HG03469 (cell line): ENCODE data around the gene ZNF524.
"Not testable (repeated sequence)": the region's sequence is repeated elsewhere in the genome, so short reads cannot be mapped to it uniquely, and the experiment has no call there.

Experiments
- ATAC-seq: cut with Tn5 transposase; IDR thresholded peaks from one replicate; pipeline ENCODE4 v1.9.1; 2021; ENCODE audit warnings: mild to moderate bottlenecking, moderate library complexity, moderate number of reproducible peaks; ENCODE audit not compliant: unreplicated experiment

The ZNF524 gene, protein sequence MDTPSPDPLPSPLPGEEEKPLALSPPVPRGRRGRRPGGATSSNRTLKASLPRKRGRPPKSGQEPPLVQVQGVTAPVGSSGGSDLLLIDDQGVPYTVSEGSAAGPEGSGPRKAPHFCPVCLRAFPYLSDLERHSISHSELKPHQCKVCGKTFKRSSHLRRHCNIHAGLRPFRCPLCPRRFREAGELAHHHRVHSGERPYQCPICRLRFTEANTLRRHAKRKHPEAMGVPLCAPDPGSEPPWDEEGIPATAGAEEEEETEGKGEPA

GRCh38 chr19:55599842-55600661 lies at the start of gene ZNF524:
Gene ZNF524, plus strand, starts transcription at chr19:55600288. Its CDS starts 1,825 bp downstream, at chr19:55602113.
- ATAC-seq = no peak

GRCh38 chr19:55550321-55550650 lies 49.8 kb upstream of the ZNF524 start:
- ATAC-seq = no peak

DNA sequence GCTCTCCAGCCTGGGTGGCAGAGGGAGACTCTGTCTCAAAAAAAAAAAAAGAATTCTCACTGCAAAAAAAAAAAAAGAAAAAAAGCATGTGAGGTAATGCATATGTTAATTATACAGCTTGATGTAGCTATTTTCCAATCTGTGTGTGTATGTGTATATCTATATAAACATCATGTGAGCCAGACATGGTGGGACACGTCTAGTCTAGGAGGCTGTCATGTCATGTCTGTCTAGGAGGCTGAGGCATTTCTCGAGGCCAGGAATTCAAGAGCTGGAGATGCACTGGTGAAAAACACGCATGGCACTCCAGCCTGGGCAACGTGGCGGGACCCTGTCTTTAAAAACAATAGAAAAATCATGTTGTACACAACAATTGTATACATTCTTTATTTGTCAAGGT lies 47.9 kb upstream of the ZNF524 start:
- ATAC-seq = no peak

DNA sequence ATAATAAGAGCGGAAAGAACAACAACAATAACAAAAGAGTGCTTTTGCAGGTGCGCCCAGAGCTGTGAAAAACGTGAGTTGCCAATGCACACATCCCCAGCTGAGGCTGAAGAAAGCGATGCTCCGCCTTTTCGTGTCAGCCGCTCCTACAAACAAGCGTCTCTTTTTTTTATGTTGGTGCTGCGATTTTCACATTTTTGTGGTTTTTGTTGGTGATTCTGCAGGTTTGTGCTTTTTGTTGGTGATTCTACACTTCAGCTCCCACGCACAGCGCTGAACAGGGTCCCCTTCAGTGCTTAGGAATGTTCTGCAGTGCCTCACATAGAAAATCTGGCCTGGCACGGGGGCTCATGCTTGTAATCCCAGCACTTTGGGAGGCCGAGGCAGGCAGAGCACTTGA lies 47.5 kb upstream of the ZNF524 start:
- no peak for ATAC-seq

GRCh38 chr19:55553217-55554182 lies 46.6 kb upstream of the ZNF524 start:
- no peak for ATAC-seq

DNA sequence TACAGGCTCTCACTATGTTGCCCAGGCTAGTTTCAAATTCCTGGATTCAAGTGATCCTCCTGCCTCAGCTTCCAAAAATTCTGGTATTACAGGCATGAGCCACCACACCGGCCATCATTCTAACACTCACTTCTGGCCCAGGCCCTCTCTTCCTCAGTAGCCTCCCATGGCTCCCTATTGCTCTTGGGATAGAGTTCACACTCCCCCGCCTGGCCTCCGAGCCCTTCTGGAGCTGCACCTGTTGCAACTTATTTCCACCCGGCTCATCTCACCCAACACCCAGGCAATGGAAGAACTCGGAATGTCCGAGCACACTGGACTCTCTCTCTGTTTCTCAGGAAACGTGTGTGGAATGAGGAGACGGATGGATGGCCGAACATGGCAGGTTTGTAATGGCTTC lies 45.8 kb upstream of the ZNF524 start:
- ATAC-seq = no peak

- ATAC-seq = no peak
Observed at GRCh38 chr19:55554741-55555152, 45.3 kb upstream of the ZNF524 start.

GRCh38 chr19:55559684-55560083 lies 40.4 kb upstream of the ZNF524 start:
- no peak for ATAC-seq

DNA sequence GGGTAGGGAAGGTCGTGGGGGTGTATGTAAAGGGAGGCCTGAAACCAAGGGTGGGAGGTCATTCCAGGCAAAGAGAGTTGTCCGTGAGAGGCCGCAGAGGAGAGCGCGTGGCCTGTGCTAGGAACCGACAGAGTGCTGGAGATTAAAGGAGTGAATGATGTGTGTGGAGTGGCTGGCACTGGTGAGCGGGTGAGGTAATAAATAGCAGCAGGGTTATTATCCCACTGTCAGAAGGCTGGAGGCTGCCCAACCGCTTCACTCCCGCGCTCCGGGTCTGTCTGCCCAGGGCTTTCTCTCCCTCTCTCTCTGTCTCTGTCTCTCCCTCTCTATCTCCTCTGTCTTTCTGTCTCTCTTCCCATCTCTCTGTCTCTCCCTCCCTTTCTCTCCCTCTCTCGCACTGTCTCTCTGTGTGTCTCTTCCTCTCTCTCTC lies 36.8 kb upstream of the ZNF524 start:
- no peak for ATAC-seq

- ATAC-seq = no peak
Observed at GRCh38 chr19:55566823-55567222, 33.3 kb upstream of the ZNF524 start.

DNA sequence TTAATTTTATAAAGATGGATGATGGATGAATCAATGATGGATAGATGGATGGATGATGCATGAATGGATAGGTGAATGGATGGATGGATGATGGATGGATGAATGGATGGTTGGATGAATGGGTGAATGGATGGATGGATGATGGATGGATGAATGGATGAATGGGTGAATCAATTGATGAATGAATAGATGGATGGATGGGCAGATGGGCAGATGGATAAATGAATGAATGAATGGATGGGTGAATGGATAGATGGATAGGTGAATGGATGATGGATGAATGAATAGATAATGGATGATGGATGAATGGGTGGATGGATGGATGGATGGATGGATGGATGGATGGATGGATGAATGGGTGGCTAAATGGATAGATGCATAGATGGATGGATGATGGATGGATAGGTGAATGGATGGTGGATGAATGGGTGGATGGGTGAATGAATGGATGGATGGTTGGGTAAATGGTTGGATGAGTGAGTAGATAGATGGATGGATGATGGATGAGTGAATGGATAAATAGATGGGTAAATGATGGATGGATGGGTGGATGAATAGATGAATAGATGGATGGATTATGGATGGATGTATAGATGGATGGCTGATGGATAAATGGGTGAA lies 32.3 kb upstream of the ZNF524 start:
- no peak for ATAC-seq

- not testable (repeated sequence) for ATAC-seq
Observed at GRCh38 chr19:55569477-55569876, 30.6 kb upstream of the ZNF524 start.

DNA sequence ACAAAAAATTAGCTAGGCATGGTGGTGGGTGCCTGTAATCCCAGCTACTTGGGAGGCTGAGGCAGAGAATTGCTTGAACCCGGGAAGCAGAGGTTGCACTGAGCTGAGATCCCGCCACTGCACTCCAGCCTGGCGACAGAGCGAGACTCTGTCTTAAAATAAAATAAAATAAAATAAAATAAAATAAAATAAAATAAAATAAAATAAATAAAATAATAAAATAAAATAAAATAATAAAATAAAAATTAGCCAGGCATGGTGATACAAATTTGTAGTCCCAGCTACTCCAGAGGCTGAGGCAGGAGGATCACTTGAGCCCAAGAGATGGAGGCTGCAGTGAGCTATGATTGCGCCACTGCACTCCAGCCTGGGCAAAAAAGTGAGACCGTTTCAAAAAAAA lies 26.2 kb upstream of the ZNF524 start:
- not testable (repeated sequence) for ATAC-seq

DNA sequence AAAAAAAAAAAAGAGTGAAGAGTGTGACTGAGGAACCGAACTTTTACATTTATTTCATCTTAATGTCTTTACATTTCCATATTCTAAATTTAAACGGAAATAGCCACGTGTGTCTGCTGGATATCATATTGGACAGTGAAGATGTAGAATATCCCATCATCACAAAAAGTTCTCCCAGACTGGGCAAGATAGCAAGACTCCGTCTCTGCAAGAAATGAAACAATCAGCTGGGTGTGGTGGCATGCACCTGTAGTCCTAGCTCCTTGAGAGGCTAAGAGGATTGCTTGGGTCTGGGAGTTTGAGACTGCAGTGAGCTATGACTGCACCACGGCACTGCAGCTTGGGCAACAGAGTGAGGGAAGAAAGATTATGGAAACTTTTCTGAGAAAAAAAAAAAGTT lies 23.3 kb upstream of the ZNF524 start:
- no peak for ATAC-seq

GRCh38 chr19:55578031-55578760 lies 21.9 kb upstream of the ZNF524 start:
- ATAC-seq = no peak

GRCh38 chr19:55578761-55579747 lies 21.0 kb upstream of the ZNF524 start:
- ATAC-seq = no peak

DNA sequence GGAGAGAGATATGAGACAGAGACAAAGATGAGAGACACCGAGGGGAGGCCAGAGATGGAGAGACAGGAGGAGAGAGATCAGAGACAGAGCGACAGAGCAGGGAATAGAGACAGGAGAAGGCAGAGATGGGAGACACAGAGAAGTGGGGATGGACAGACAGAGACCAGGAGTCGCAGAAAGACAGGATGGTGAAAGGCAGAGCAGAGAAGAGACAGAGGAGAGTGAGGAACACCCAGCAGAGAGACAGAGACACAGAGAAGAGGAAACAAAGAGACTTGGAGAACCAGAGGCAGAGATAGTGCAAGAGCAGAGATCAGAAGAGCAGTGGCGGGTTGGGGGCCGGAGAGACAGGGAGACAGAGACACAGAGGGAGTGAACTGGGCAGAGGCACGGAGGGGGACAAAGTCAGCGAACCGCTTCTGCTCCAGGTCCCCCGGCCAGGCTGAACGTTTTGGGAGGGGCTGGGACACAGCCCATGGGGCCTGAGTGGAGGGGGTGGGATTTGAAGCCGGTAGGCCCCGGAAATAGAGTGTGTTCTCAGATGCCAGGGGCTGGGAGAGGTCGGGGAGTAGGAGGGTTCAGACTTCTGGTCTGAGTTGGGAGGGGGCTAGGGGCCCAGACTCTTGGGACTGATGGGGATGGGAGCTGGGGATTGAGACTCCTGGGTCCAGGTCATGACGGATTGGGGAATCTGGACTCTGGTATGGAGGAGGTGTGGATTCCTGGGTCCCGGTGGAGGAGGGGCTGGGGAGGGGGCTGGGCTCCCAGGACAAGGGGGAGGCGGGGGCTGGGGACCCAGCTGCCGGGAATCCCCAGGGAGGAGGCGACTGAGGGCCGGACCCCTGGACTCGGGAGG lies 20.1 kb upstream of the ZNF524 start:
- no peak for ATAC-seq

- ATAC-seq = no peak
Observed at GRCh38 chr19:55580628-55581144, 19.4 kb upstream of the ZNF524 start, which contains the start of gene ZNF579. Gene ZNF579, minus strand, starts transcription at chr19:55580848. Its CDS starts 1,209 bp downstream, at chr19:55579639.
